DOHH2 (cell line): ENCODE results near the gene GPC4.

ENCODE experiments used
- EZH2phosphoT487 ChIP-seq: fragments of 200-600 bp; sonication (generic); IDR thresholded peaks from 2 replicates; pipeline ENCODE4 v1.6.1; 2017; ENCODE audit warnings: borderline replicate concordance, mild to moderate bottlenecking, antibody characterized with exemption, low read length, moderate library complexity, mixed read lengths
- TF ChIP-seq, protein P1 (sequence below): fragments of 200-600 bp; sonication (generic); IDR thresholded peaks from one replicate; pipeline ENCODE4 v1.5.1; 2014; ENCODE audit warnings: antibody characterized with exemption, mild to moderate bottlenecking, low read depth, low read length; ENCODE audit not compliant: poor library complexity, severe bottlenecking

DNA sequence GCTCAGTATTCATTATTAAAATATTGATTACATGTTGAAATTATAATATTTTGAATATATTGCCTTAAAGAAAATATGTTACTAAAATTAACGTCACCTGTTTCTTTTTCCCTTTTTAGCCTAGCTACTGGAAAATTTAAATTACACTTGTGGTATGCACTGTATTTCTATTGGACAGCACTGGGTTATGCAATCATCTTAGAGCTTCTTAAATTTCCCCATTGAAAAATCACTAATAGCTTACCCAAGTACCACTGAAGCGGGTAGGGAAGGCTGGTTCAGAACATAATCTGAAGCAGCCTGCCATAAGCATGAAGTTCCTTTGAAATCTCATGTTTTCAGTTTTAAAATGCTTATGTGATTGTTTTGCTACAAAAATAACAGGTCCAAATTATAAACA, 147.7 kb downstream of the GPC4 start:
- TF ChIP-seq, protein P1, sequence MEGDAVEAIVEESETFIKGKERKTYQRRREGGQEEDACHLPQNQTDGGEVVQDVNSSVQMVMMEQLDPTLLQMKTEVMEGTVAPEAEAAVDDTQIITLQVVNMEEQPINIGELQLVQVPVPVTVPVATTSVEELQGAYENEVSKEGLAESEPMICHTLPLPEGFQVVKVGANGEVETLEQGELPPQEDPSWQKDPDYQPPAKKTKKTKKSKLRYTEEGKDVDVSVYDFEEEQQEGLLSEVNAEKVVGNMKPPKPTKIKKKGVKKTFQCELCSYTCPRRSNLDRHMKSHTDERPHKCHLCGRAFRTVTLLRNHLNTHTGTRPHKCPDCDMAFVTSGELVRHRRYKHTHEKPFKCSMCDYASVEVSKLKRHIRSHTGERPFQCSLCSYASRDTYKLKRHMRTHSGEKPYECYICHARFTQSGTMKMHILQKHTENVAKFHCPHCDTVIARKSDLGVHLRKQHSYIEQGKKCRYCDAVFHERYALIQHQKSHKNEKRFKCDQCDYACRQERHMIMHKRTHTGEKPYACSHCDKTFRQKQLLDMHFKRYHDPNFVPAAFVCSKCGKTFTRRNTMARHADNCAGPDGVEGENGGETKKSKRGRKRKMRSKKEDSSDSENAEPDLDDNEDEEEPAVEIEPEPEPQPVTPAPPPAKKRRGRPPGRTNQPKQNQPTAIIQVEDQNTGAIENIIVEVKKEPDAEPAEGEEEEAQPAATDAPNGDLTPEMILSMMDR: no peak
- TF ChIP-seq EZH2phosphoT487: no peak
